ENCODE data around the gene ABHD14A.

- no peak for TF ChIP-seq CTCF (conservative IDR thresholded peaks at IDR 0.05; ENCODE audit: low read depth, low read length)
- no peak for TF ChIP-seq EZH2 (IDR thresholded peaks at IDR 0.05; ENCODE audit: borderline replicate concordance, low read depth, low read length, poor library complexity, severe bottlenecking)
Measured at GRCh38 chr3:52024765-52025452, 50.0 kb downstream of the ABHD14A start.
